ENCODE data around the gene LSM3. TPM values are rescaled to one million over a fixed set of nuclear protein-coding genes. Genes with fewer than 3 reads are reported as not detected.

The LSM3 gene
- total RNA-seq, 2 donors from 2014 or later = 4.9 TPM

DNA sequence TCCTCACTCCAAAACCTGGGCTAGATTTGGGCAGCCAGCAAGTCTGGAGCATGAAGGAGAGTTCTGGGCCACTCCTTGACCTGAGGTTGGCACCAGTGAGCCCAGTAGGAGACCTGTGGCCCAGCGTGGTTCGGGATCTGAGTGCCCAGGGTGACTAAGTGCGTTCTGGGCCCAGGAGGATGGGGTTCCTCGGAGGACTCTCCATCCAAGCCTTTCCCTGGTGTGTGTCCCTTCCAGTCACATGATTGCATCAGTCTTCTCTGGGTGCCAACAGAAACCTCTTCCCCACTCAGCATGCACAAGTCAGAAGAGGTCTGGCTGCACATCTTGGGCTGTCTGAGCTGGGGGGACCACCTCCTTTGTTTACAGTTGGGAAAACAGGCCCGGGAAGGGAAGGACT lies 38.8 kb upstream of the LSM3 start:
- DNase-seq (ENCODE audit: low spot score) = no peak
- TF ChIP-seq, protein P1, sequence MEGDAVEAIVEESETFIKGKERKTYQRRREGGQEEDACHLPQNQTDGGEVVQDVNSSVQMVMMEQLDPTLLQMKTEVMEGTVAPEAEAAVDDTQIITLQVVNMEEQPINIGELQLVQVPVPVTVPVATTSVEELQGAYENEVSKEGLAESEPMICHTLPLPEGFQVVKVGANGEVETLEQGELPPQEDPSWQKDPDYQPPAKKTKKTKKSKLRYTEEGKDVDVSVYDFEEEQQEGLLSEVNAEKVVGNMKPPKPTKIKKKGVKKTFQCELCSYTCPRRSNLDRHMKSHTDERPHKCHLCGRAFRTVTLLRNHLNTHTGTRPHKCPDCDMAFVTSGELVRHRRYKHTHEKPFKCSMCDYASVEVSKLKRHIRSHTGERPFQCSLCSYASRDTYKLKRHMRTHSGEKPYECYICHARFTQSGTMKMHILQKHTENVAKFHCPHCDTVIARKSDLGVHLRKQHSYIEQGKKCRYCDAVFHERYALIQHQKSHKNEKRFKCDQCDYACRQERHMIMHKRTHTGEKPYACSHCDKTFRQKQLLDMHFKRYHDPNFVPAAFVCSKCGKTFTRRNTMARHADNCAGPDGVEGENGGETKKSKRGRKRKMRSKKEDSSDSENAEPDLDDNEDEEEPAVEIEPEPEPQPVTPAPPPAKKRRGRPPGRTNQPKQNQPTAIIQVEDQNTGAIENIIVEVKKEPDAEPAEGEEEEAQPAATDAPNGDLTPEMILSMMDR (IDR thresholded peaks at IDR 0.05) = no peak
- Histone ChIP-seq H3K4me3 (no peak overlapping the region), H3K36me3 (peaks cover 40% of the 10 kb centered on the region), H3K27me3 (replicated peaks; ENCODE audit: insufficient read depth) (no peaks in the 10 kb centered on the region), H3K4me1 (ENCODE audit: control insufficient read depth in 1 of 2, low read depth in 2 of 2) (peaks cover 35 to 80% of the 10 kb centered on the region in 2 donors), H3K27ac (peak overlapping the region; percentile 94 to 98), H3K9me3 (no peaks in the 10 kb centered on the region)
- no peak for ATAC-seq (ENCODE audit: insufficient number of reproducible peaks, low FRiP score, low read depth)

GRCh38 chr3:14140668-14141067 lies 37.9 kb upstream of the LSM3 start:
- peaks cover 31% of the 10 kb centered on the region for H3K36me3 ChIP-seq
- no peaks in the 10 kb centered on the region for H3K27me3 ChIP-seq (replicated peaks; ENCODE audit: insufficient read depth)
- H3K4me3 ChIP-seq = no peak overlapping the region
- H3K9me3 ChIP-seq = no peaks in the 10 kb centered on the region
- H3K4me1 ChIP-seq (ENCODE audit: control insufficient read depth in 1 of 2, low read depth in 2 of 2) = peaks cover 44 to 89% of the 10 kb centered on the region in 2 donors
- DNase-seq (ENCODE audit: low spot score) (no peak), ATAC-seq (ENCODE audit: insufficient number of reproducible peaks, low FRiP score, low read depth) (no peak)
- TF ChIP-seq, protein P1 (IDR thresholded peaks at IDR 0.05) = no peak
- peak overlapping the region; percentile 94 to 98 for H3K27ac ChIP-seq

DNA sequence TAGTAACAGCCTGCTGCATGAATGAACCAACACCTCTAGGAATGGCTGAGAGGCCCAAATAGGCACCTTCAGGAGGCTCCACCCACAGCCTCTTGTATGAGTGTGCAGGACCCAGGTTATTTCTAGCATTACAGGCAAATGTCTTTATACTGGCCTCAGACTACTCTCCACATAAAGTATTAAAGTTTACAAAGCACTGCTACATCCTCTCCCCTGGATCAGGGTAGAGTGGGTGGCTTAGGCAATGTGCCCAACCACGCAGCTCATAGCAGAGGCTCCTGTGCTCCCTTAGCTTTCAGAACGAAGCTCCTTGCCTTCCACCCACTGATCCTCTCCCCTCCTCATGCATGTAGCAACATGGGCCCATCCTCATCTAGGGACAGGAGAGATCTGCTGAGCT lies 37.5 kb upstream of the LSM3 start:
- H3K27ac ChIP-seq = peak overlapping the region; percentile 94 to 98
- H3K9me3 ChIP-seq = no peaks in the 10 kb centered on the region
- H3K27me3 ChIP-seq (replicated peaks; ENCODE audit: insufficient read depth) = no peaks in the 10 kb centered on the region
- peaks cover 48 to 91% of the 10 kb centered on the region in 2 donors for H3K4me1 ChIP-seq (ENCODE audit: control insufficient read depth in 1 of 2, low read depth in 2 of 2)
- no peak overlapping the region for H3K4me3 ChIP-seq
- ATAC-seq (ENCODE audit: insufficient number of reproducible peaks, low FRiP score, low read depth) (no peak), DNase-seq (ENCODE audit: low spot score) (no peak)
- TF ChIP-seq, protein P1 (IDR thresholded peaks at IDR 0.05) = no peak
- H3K36me3 ChIP-seq = peaks cover 26% of the 10 kb centered on the region

GRCh38 chr3:14141602-14142341 lies 36.8 kb upstream of the LSM3 start:
- Histone ChIP-seq H3K36me3 (peaks cover 24% of the 10 kb centered on the region), H3K27ac (peak overlapping the region; percentile 94 to 98), H3K4me3 (no peak overlapping the region), H3K27me3 (replicated peaks; ENCODE audit: insufficient read depth) (no peaks in the 10 kb centered on the region), H3K4me1 (ENCODE audit: control insufficient read depth in 1 of 2, low read depth in 2 of 2) (peaks cover 53 to 91% of the 10 kb centered on the region in 2 donors), H3K9me3 (no peaks in the 10 kb centered on the region)
- no peak for ATAC-seq (ENCODE audit: insufficient number of reproducible peaks, low FRiP score, low read depth)
- DNase-seq (ENCODE audit: low spot score) = no peak
- TF ChIP-seq, protein P1 (IDR thresholded peaks at IDR 0.05) = no peak

DNA sequence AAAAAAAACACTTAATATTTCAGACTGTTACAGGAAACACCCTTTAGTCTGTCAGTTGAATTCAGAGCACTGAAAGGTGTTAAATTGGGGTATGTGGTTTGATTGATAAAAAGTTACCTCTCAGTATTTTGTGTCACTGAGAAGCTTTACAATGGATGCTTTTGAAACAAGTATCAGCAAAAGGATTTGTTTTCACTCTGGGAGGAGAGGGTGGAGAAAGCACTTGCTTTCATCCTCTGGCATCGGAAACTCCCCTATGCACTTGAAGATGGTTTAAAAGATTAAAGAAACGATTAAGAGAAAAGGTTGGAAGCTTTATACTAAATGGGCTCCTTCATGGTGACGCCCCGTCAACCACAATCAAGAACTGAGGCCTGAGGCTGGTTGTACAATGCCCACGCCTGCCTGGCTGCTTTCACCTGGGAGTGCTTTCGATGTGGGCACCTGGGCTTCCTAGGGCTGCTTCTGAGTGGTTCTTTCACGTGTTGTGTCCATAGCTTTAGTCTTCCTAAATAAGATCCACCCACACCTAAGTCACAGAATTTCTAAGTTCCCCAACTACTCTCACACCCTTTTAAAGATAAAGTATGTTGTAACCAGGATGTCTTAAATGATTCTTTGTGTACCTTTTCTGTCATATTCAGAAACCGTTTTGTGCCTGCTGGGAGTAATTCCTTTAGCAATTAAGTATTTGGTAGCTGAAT lies 35.9 kb upstream of the LSM3 start:
- DNase-seq (ENCODE audit: low spot score) = no peak
- H3K4me1 ChIP-seq (ENCODE audit: control insufficient read depth in 1 of 2, low read depth in 2 of 2) = peaks cover 48 to 88% of the 10 kb centered on the region in 2 donors
- H3K4me3 ChIP-seq = no peak overlapping the region
- TF ChIP-seq, protein P1 (IDR thresholded peaks at IDR 0.05) = no peak
- no peaks in the 10 kb centered on the region for H3K27me3 ChIP-seq (replicated peaks; ENCODE audit: insufficient read depth)
- H3K9me3 ChIP-seq = no peaks in the 10 kb centered on the region
- peak overlapping the region; percentile 94 to 98 for H3K27ac ChIP-seq
- H3K36me3 ChIP-seq = peaks cover 24% of the 10 kb centered on the region
- ATAC-seq (ENCODE audit: insufficient number of reproducible peaks, low FRiP score, low read depth) = no peak

Measured in thoracic aorta (tissue), 2 donors.